ENCODE data around the gene LDLR.

GRCh38 chr19:11093689-11094238, 4.5 kb downstream of the LDLR start:
- TF ChIP-seq CTCF (IDR thresholded peaks at IDR 0.05 in 8 of 11, conservative IDR thresholded peaks at IDR 0.05 in 3 of 11) = no peak
- TF ChIP-seq POLR2A (IDR thresholded peaks at IDR 0.05) = no peak
- TF ChIP-seq POLR2AphosphoS5 (IDR thresholded peaks at IDR 0.05) = no peak
